Measurements from ENCODE around the gene CHSY1.
"Not testable (repeated sequence)": the region's sequence is repeated elsewhere in the genome, so short reads cannot be mapped to it uniquely, and the experiment has no call there.

CHSY1 gene

GRCh38 chr15:101288905-101289513 lies 37.2 kb upstream of the CHSY1 start:
- Histone ChIP-seq H3K36me3 (ENCODE audit: insufficient read depth, insufficient read length, low read length) (peaks cover 89% of the 10 kb centered on the region), H3K4me3 (ENCODE audit: insufficient read length, low read depth) (no peak overlapping the region), H3K9ac (ENCODE audit: insufficient read length, low read depth) (no peak overlapping the region), H3K27me3 (ENCODE audit: insufficient read depth, insufficient read length) (no peaks in the 10 kb centered on the region), H3K4me1 (ENCODE audit: insufficient read depth, insufficient read length) (peaks cover 5% of the 10 kb centered on the region), H3K9me3 (ENCODE audit: insufficient read depth, low read length) (no peaks in the 10 kb centered on the region)
- no peak for DNase-seq (ENCODE audit: low read depth, low spot score)
- TF ChIP-seq SUZ12 (IDR thresholded peaks at IDR 0.05; ENCODE audit: extremely low read depth, insufficient read depth, insufficient read length) (no peak), YY1 (IDR thresholded peaks at IDR 0.05; ENCODE audit: insufficient read depth, insufficient read length) (no peak), ZNF274 (IDR thresholded peaks at IDR 0.05; ENCODE audit: low read depth, low read length) (no peak)

- not testable (repeated sequence) for H3K4me3 ChIP-seq (ENCODE audit: insufficient read length, low read depth); H3K9me3 ChIP-seq (ENCODE audit: insufficient read depth, low read length); DNase-seq (ENCODE audit: low read depth, low spot score); H3K27me3 ChIP-seq (ENCODE audit: insufficient read depth, insufficient read length); H3K9ac ChIP-seq (ENCODE audit: insufficient read length, low read depth); H3K4me1 ChIP-seq (ENCODE audit: insufficient read depth, insufficient read length)
- peaks cover 93% of the 10 kb centered on the region for H3K36me3 ChIP-seq (ENCODE audit: insufficient read depth, insufficient read length, low read length)
These were observed 35.5 kb upstream of the CHSY1 start for GRCh38 chr15:101287342-101287741.

GRCh38 chr15:101286471-101287114 lies 34.7 kb upstream of the CHSY1 start:
- H3K36me3 ChIP-seq (ENCODE audit: insufficient read depth, insufficient read length, low read length), result peaks cover 93% of the 10 kb centered on the region
- no peaks in the 10 kb centered on the region for H3K27me3 ChIP-seq (ENCODE audit: insufficient read depth, insufficient read length)
- no peaks in the 10 kb centered on the region for H3K4me1 ChIP-seq (ENCODE audit: insufficient read depth, insufficient read length)
- no peak for TF ChIP-seq YY1 (IDR thresholded peaks at IDR 0.05; ENCODE audit: insufficient read depth, insufficient read length)
- no peak for TF ChIP-seq SUZ12 (IDR thresholded peaks at IDR 0.05; ENCODE audit: extremely low read depth, insufficient read depth, insufficient read length)
- TF ChIP-seq ZNF274 (IDR thresholded peaks at IDR 0.05; ENCODE audit: low read depth, low read length), result no peak
- H3K4me3 ChIP-seq (ENCODE audit: insufficient read length, low read depth), result no peak overlapping the region
- no peak overlapping the region for H3K9ac ChIP-seq (ENCODE audit: insufficient read length, low read depth)
- H3K9me3 ChIP-seq (ENCODE audit: insufficient read depth, low read length), result no peaks in the 10 kb centered on the region
- DNase-seq (ENCODE audit: low read depth, low spot score), result no peak

- no peak for TF ChIP-seq SUZ12 (IDR thresholded peaks at IDR 0.05; ENCODE audit: extremely low read depth, insufficient read depth, insufficient read length)
- no peak for TF ChIP-seq YY1 (IDR thresholded peaks at IDR 0.05; ENCODE audit: insufficient read depth, insufficient read length)
- TF ChIP-seq ZNF274 (IDR thresholded peaks at IDR 0.05; ENCODE audit: low read depth, low read length), result no peak
- DNase-seq (ENCODE audit: low read depth, low spot score), result no peak
- H3K36me3 ChIP-seq (ENCODE audit: insufficient read depth, insufficient read length, low read length), result peaks cover 90% of the 10 kb centered on the region
These were observed 32.1 kb upstream of the CHSY1 start for GRCh38 chr15:101283931-101284330.

GRCh38 chr15:101280007-101280406 lies 28.2 kb upstream of the CHSY1 start:
- peaks cover 66% of the 10 kb centered on the region for H3K36me3 ChIP-seq (ENCODE audit: insufficient read depth, insufficient read length, low read length)
- TF ChIP-seq YY1 (IDR thresholded peaks at IDR 0.05; ENCODE audit: insufficient read depth, insufficient read length) (no peak), ZNF274 (IDR thresholded peaks at IDR 0.05; ENCODE audit: low read depth, low read length) (no peak), SUZ12 (IDR thresholded peaks at IDR 0.05; ENCODE audit: extremely low read depth, insufficient read depth, insufficient read length) (no peak)
- H3K4me3 ChIP-seq (ENCODE audit: insufficient read length, low read depth), result no peak overlapping the region
- no peaks in the 10 kb centered on the region for H3K27me3 ChIP-seq (ENCODE audit: insufficient read depth, insufficient read length)
- no peaks in the 10 kb centered on the region for H3K4me1 ChIP-seq (ENCODE audit: insufficient read depth, insufficient read length)
- no peak overlapping the region for H3K9ac ChIP-seq (ENCODE audit: insufficient read length, low read depth)
- DNase-seq (ENCODE audit: low read depth, low spot score), result no peak
- H3K9me3 ChIP-seq (ENCODE audit: insufficient read depth, low read length), result no peaks in the 10 kb centered on the region

More at GRCh38 chr15:101283931-101284330, 32.1 kb upstream of the CHSY1 start:
- Histone ChIP-seq H3K27me3 (ENCODE audit: insufficient read depth, insufficient read length) (no peaks in the 10 kb centered on the region), H3K9me3 (ENCODE audit: insufficient read depth, low read length) (no peaks in the 10 kb centered on the region), H3K4me1 (ENCODE audit: insufficient read depth, insufficient read length) (no peaks in the 10 kb centered on the region), H3K4me3 (ENCODE audit: insufficient read length, low read depth) (no peak overlapping the region), H3K9ac (ENCODE audit: insufficient read length, low read depth) (no peak overlapping the region)

- H3K27me3 ChIP-seq (ENCODE audit: insufficient read depth, insufficient read length), result no peaks in the 10 kb centered on the region
- H3K9ac ChIP-seq (ENCODE audit: insufficient read length, low read depth), result no peak overlapping the region
- H3K36me3 ChIP-seq (ENCODE audit: insufficient read depth, insufficient read length, low read length), result peaks cover 67% of the 10 kb centered on the region
- TF ChIP-seq ZNF274 (IDR thresholded peaks at IDR 0.05; ENCODE audit: low read depth, low read length) (no peak), YY1 (IDR thresholded peaks at IDR 0.05; ENCODE audit: insufficient read depth, insufficient read length) (no peak), SUZ12 (IDR thresholded peaks at IDR 0.05; ENCODE audit: extremely low read depth, insufficient read depth, insufficient read length) (no peak)
- no peaks in the 10 kb centered on the region for H3K4me1 ChIP-seq (ENCODE audit: insufficient read depth, insufficient read length)
- H3K4me3 ChIP-seq (ENCODE audit: insufficient read length, low read depth), result peak overlapping the region; percentile 95
- no peak for DNase-seq (ENCODE audit: low read depth, low spot score)
- no peaks in the 10 kb centered on the region for H3K9me3 ChIP-seq (ENCODE audit: insufficient read depth, low read length)
These were observed 26.2 kb upstream of the CHSY1 start for GRCh38 chr15:101277943-101278564.

GRCh38 chr15:101277038-101277822 lies 25.4 kb upstream of the CHSY1 start, which contains the start of gene SELENOS:
TSS of gene SELENOS (minus strand) at chr15:101277485. CDS start at chr15:101277417, 68 bp downstream.
- Histone ChIP-seq H3K27me3 (ENCODE audit: insufficient read depth, insufficient read length) (no peaks in the 10 kb centered on the region), H3K4me1 (ENCODE audit: insufficient read depth, insufficient read length) (no peaks in the 10 kb centered on the region), H3K4me3 (ENCODE audit: insufficient read length, low read depth) (peak within 1 kb of the TSS; percentile 95), H3K9ac (ENCODE audit: insufficient read length, low read depth) (peak within 1 kb of the TSS; percentile 94), H3K9me3 (ENCODE audit: insufficient read depth, low read length) (no peaks in the 10 kb centered on the region), H3K36me3 (ENCODE audit: insufficient read depth, insufficient read length, low read length) (peaks cover 67% of the 10 kb centered on the region)
- peak; percentile 88 for DNase-seq (ENCODE audit: low read depth, low spot score)
- TF ChIP-seq SUZ12 (IDR thresholded peaks at IDR 0.05; ENCODE audit: extremely low read depth, insufficient read depth, insufficient read length) (no peak), ZNF274 (IDR thresholded peaks at IDR 0.05; ENCODE audit: low read depth, low read length) (no peak), YY1 (IDR thresholded peaks at IDR 0.05; ENCODE audit: insufficient read depth, insufficient read length) (no peak)
